Measurements from ENCODE around the gene ITGB1.
"Not testable (repeated sequence)": the region's sequence is repeated elsewhere in the genome, so short reads cannot be mapped to it uniquely, and the experiment has no call there.

ITGB1 gene

GRCh38 chr10:32980242-32980557 lies 22.2 kb upstream of the ITGB1 start:
- DNase-seq, result no peak

GRCh38 chr10:32979719-32980118 lies 21.7 kb upstream of the ITGB1 start:
- not testable (repeated sequence) for DNase-seq

- DNase-seq, result no peak
Observed at GRCh38 chr10:32979041-32979440, 21.0 kb upstream of the ITGB1 start.

GRCh38 chr10:32977846-32978809 lies 20.1 kb upstream of the ITGB1 start:
- DNase-seq, result not testable (repeated sequence)

GRCh38 chr10:32976338-32976737 lies 18.3 kb upstream of the ITGB1 start:
- no peak for DNase-seq

- DNase-seq, result no peak
Observed at GRCh38 chr10:32972929-32973328, 14.9 kb upstream of the ITGB1 start.

GRCh38 chr10:32972460-32972859 lies 14.4 kb upstream of the ITGB1 start:
- DNase-seq, result no peak

- no peak for DNase-seq
Observed at GRCh38 chr10:32971536-32972091, 13.6 kb upstream of the ITGB1 start.

GRCh38 chr10:32970910-32971309 lies 12.9 kb upstream of the ITGB1 start:
- DNase-seq, result no peak

- no peak for DNase-seq
Observed at GRCh38 chr10:32964270-32964669, 6.2 kb upstream of the ITGB1 start.

- no peak for DNase-seq
Observed at GRCh38 chr10:32963096-32963495, 5.1 kb upstream of the ITGB1 start.

- no peak for DNase-seq
Observed at GRCh38 chr10:32962521-32962920, 4.5 kb upstream of the ITGB1 start.

- DNase-seq, result no peak
Observed at GRCh38 chr10:32961895-32962369, 3.9 kb upstream of the ITGB1 start.

- no peak for DNase-seq
Observed at GRCh38 chr10:32961343-32961894, 3.4 kb upstream of the ITGB1 start.

- DNase-seq, result no peak
Observed at GRCh38 chr10:32960022-32960421, 2.0 kb upstream of the ITGB1 start.

GRCh38 chr10:32959006-32959920 lies 1.2 kb upstream of the ITGB1 start:
- DNase-seq, result peak in 1 of 6 experiments; percentile 10

- DNase-seq, result peak in 4 of 6 experiments; percentile 16 to 43 (median 26)
Observed at GRCh38 chr10:32957341-32958084, 517 bp downstream of the ITGB1 start.

GRCh38 chr10:32956365-32957197 lies 1.4 kb downstream of the ITGB1 start:
- peak in 1 of 6 experiments; percentile 10 for DNase-seq

GRCh38 chr10:32955790-32956189 lies 2.2 kb downstream of the ITGB1 start:
- no peak for DNase-seq

GRCh38 chr10:32955299-32955772 lies 2.7 kb downstream of the ITGB1 start:
- DNase-seq, result peak in 1 of 6 experiments; percentile 1
